ENCODE results near the gene CAVIN2.
A peak's percentile ranks its signal among the peaks of the same experiment; 100 is the strongest.

The CAVIN2 gene

DNA sequence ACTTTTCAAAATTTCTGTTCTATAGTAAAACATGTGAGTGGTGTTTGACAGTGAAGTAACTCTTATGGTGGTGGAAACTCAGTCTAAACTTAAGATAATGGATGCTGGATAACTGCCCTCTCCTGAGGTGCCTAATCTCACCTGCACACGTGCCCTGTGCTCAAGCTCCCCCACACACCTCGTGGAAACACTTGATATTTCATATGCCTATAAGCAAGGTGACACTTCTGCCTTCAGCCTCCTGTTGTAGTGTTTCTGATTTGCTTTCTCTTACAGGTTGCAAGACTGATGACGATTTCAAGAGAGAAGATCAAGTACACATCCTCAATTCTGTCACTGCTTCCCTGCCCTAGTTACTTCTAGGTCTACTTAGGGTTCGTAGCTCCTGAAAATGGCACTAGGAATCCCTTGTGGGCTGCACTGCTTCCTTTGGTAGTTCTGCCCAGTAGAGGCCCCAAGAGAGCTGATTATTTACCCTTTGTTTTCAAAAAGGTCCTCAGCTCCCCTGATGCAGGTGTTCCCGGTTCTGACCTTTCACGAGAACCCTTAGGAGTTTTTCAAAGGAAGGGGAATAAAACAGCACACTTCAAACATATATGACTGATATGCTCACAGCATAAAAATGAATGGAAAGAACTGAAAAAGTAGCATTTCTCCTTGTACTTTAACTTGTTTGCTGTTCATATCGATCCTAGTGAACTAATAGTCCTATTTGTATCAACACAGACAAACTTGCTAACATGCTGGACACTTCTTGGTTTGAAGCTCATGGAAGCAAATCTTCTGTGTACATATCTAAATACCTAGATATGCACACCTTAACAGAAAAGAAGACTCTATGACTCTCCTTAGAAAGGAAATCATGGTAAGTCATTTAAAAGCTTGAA lies 6.7 kb downstream of the CAVIN2 start:
- ATAC-seq: no peak
- DNase-seq: no peak

DNA sequence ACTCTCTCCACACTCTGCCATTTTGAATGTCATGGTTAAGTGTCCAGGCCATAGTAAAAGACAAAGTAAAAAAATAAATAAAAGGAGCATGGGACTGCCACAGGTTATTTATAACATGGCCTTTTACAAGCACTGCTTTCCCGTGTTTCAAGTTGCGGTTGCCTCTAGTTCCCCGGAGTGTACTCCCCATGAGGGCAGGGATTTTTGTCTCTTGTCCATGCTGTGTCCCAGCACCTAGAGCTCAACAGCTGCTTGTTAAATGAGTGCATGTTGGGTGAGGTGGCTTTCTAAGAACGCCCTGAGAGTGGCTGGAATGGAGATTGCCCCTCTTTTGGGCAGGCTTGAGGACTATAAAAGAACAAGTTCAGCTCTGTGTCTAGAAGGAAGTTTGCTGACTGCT lies 8.4 kb downstream of the CAVIN2 start:
- no peak for DNase-seq
- no peak for ATAC-seq

DNA sequence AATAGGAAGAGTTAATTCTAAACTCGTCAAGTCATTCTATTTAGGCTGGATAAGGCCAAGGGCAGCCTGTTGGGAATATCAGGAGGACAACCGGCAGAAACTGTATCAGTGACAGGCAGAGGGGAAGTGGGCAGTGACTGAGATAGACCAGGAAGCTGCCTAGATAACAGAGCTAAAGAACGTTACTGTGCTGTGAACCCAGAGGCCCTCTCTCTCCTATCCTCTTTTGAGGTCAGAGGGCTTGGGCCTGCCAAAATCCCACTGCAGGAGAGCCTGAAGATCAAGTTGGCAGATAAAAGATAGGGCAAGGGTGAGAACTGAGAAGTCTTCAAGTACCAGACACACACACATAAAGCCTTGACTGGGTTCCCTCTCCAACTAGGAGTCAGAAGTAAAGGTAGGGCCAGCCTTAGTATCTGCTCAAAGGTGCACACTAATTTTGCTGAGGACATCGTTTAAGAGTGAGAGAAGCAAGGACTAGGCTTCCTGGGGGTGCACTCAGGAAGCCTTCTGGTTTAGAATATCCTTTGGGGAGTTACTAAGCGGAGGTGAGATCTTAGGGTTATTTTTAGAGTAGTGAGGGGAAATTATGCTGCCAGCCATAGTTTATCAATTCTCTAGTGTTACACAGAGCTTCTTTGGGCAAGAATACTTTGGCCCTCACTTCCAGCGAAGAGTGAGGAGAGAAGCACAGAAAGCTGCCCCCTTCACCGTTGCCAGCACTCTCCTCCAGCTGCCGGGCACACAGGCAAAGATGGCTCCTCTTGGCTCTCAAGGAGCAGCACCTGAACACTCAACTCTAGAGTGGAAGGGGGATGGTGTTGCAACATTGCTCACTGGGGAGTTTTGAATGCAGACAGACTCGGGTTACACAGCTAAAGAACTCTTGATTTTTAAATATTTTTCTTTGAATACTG lies 9.8 kb downstream of the CAVIN2 start:
- ATAC-seq (peak; percentile 32), DNase-seq (no peak)

DNA sequence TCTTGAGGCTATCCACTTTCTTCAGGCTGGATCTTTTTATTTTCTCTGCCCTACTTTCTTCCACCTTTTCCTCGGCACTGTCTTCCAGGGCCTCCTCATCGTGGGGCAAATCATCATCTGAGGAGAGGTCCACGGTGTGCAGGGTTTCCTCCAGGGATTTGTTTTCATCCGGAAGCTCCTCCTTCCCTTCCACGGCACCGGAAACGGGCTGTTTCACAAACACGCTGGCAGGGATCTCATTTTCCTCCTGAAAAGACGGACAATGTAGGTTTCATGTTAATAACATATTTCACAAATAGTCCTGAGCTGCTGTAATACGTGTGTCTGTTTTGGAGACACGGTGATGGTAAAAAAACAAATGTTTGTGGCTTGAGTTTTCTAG lies 10.4 kb downstream of the CAVIN2 start:
- ATAC-seq (no peak), DNase-seq (no peak)

DNA sequence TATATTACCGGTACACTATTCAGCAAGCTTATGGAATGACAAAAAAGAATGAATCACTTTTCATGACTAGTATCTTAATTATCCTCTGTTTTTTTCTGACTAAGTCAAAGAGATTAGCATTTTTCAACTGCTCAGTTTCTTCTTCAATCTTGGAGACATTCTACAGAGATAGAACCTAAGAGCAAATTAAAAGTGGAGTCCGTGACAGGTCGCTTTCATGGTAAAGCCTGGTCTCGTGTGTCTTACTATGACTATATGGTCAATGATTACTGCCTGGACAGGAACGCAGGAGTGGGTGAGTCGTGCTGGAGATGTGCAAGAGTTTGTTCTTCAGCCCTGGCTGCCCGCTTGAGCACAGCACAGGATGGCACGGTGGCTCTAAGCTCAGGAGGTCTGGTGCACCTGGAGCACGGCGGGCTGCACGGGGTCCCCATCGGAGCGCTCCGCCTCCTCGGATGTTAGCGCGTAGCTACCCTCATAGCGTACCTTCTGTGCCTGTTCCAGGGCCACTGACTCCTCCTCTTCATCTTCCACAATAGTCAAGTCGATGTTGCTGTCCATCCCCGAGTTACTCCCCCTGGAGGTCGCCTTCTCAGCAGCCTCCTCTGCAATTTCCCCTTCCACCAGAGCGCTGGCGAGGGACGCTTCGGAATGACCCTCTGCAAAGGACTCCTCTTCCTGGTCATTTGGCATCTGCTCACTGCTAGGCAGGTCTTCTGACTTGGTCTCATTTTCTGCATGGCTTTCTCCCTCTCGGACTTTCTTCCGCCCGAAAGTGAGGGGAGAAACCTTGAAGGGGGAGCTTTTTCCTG lies 11.1 kb downstream of the CAVIN2 start:
- ATAC-seq (no peak), DNase-seq (no peak)

DNA sequence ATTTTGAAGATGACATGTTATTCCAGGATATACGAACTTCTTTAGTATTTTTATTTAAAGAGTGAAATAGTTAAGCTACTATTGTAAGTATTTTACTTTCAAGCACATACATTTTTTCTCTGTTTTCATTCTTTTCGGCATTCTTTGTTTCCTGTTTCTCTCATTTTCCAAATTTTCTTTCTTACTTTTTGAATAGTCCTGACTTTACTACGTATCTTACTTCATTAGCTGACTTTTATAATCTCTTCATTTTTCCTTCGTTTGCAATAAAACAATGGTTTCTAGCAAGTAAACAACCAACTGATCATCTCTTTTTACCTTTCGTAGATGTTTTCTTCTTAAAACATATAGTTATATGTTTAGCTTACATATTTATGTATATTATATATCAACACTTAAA lies 11.8 kb downstream of the CAVIN2 start:
- ATAC-seq (no peak), DNase-seq (no peak)

DNA sequence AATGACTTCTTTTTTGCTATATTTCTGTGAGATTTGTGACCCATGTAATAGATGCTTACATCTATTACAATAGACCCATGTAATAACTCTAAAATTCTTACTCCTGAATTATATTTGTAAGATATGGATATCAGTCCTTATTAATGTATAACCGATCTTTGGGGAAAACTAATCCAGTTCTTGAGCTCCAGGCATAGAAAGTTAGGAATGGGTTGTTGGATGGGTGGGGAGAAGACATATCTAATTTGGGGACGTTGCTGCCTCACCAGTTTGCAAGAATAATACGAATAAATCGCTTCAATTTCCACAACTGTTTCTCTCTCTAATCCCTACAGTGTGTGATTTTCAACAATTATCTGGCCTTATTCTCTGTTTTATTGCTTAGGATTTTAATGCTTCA lies 13.5 kb downstream of the CAVIN2 start:
- DNase-seq (no peak), ATAC-seq (no peak)

DNA sequence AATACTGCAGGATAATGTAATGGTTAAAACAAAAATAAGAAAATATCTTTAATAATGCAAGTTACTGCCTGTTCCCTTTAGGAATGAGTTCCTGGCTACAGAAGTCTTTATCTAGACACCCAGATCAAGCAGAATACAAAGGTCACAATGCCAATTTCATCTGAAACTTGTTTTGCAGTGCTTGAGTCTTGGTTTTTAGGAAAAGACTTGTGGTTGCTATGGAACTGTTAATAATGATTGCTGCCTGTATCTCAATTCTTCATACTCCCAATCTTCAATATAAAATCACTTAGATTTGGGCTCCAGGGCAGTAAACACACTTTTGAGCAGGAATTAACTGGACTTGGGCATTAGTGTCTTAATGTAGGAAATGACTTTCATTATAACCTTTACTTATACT lies 14.2 kb downstream of the CAVIN2 start:
- DNase-seq (no peak), ATAC-seq (no peak)

DNA sequence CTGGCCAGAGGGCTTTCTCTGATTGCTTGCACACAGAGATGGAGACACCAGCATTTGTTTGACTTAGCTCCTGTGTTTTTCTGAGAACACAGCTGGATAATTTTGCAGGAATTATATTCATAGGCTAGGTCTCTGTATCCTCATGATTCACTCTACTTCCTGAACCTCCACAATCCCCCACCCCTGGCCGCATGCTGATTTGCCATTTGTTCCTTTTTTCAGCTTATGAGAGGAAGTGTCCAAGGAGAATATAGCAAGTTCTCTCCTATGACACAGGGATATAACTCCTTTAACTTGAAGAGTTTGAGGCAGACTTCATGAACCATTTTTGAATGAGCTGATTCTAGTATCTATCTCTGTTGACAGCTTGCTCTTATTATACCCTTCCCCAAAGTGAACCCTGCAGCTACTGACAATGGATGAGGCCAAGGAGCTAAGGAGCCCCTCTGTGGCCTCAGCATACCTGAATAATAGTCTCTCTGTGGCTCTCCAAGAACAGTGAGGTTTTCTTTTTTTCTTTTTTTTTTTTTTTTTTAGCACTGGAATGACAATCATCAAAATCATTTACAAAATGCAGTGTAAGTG lies 15.4 kb downstream of the CAVIN2 start:
- ATAC-seq (no peak), DNase-seq (no peak)

DNA sequence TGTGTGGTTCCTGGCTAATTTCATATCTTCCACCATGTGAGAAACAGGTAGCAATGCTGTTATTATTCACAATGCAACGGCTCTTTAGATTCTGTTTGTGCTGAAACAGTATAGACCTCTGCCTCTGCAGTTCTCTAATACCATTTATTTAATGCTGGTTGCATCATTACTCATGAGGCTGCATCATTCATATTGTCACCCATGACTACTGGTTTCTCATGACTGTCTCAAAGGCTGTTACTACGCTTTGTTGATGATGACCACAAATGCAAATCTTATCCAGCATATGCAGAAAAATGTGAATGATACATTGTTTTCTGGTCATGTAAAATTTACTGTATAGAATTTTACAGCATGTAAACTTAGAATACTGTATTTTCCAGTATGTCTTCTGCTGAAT lies 22.5 kb downstream of the CAVIN2 start:
- no peak for ATAC-seq
- DNase-seq: no peak

DNA sequence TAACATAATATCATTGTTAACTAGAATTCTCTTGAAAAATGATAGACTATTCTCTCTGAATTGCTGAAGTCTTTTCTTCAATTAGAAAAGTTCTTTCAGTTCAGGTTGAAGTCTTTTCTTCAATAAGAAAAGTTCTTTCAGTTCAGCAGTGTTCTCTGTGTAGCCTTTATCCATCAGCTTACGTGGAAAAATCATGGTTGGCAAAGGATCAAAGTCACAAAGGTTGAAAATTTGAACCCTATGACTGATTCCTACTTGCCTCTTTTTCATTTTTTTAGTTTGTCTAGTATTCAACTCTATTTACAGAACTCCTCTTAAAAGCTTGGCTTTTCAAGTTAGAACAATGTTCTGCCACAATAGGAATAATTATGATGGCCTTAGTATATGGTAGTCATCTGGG lies 25.8 kb downstream of the CAVIN2 start:
- DNase-seq: no peak
- no peak for ATAC-seq

DNA sequence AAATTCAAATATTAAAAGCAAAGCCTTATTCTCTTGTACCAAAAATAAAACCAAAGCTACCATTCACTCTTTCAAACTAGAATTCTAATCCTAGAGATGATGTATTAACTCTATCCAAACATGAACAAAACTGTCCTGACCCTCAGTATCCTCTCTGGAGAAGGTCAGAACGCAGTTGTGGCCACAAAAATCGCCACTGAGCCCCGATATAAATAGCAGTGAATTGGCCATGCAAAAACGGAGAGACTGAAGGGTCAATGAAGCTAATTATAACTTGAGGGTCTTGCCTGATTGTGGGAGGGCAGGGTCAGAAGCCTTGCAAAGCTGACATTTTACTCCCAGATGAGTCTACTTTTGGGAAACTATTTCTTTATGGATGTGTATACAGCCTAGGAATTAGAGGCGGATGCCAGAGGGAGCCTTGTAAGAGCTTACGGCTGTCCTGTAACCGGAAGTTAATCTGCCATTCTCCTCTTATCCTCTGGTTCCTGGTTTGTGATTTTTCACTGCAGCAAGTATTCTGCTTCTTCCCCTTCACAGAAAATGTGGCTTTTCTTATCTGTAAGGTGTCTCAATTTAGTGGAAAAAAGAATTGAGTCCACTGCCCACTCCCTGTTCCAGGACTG lies 28.1 kb downstream of the CAVIN2 start:
- no peak for ATAC-seq
- DNase-seq: no peak

DNA sequence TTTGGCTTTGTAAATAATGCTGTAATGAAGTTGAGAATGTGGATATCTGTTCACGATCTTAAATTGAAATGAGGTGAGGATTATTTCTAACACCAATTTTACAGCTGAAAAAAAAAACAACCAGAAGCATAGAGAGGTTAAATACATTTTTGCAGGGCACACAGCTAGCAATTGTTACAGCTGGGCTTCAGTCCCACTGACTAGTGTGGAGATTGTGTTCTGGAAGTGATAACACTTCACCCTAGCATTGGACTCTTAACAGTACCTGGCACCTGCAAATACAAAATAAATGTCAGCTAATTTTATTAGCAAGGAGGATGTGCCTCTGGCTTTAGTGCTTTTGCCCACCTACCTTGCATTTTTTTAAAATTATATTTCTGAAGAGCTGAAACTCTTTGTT lies 28.8 kb downstream of the CAVIN2 start:
- DNase-seq (no peak), ATAC-seq (no peak)

DNA sequence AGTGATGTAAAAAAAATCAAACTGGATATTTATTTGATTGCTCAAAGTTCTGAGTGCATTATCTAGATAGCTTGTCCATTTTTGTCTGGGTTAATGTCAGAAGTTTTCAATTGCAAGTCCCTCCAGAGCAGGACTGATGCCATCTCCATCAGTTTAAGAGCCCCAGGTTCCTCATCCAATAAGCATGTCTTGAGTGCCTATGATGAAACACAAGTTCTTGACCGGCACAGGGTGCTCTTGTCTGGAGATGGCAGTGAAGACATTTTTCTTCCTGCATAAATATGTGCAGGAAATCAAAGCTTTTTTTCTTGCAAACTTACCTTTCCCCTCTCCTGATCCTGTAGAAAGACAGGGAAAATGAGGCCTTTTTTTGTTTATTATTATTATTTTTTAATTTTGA lies 31.9 kb downstream of the CAVIN2 start:
- ATAC-seq: no peak

DNA sequence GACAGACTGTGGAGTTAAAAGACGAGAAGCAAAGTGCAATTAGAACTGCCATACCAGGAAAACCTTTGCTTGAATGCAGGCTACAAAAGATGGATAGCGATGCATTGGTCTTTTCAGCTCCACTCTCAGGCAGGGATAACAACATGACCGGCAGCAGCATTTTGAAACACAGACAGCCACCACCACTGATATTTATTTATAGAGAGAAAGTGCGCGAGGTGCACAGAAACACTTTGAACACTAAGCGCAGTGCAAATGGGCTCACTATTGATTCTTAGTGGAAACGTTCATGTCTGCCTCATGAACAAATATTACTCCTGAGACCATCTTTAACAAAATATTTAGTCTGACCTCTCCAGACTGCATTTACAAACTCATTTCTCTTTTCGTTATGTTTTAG lies 32.9 kb downstream of the CAVIN2 start:
- ATAC-seq (no peak), DNase-seq (no peak)

More for the DNA sequence above, 31.9 kb downstream of the CAVIN2 start:
- DNase-seq: no peak

DNA sequence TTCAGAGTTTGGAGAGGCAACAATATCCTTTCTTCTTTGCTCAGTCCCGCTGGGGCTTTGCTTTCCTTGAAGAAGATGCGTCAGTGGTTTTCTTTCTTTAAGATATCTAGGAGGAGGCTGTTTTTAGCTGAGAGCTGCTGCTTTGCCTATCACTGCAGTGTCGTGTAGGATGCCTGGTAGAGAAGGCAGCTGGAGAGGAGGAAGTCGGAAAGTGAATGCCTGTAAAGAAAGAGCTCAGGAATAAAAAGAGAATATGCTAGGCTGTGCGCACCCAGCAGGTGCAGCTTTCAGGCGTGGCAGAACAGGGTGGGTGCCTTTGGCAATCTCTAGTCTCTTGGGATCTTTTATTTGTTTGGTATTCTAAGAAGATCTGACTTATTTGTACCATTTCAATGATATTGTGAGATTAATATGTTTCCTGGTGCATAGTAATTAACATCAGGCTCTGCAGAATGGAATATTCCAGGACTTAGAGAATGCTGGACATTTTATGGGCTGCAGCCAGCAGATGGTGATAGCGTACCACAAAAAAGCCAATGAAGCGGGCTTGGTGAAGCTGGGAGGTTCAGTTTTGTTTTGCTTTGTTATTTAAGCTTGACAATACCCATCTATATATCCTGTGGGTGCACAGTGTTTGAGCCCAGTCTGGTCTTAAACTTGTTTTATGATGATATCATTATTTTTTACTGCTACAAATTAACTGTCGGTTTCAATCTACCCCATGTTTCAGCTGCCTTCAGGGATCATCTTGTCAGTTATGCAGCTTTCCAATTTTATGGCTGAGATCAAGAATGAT lies 34.9 kb downstream of the CAVIN2 start:
- DNase-seq (peak; percentile 44), ATAC-seq (no peak)

DNA sequence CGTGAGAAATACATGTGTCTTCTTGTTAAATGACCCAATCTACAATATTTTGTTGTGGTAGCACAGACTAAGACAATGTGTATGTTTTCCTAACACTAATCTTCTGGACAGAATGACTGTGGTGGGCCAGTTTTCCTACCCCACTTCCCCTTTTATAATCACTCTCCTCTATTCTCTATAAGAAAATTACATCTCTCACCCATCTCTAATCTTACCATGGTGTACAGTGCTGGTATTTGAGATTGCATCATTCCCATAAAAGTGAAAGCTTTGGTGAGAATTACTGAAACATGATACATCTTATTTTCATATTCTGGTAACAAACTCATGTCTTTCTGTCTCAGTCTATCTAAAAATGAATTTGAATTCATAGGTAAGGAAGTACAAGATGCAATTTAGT lies 40.5 kb downstream of the CAVIN2 start:
- no peak for DNase-seq
- ATAC-seq: peak; percentile 32

DNA sequence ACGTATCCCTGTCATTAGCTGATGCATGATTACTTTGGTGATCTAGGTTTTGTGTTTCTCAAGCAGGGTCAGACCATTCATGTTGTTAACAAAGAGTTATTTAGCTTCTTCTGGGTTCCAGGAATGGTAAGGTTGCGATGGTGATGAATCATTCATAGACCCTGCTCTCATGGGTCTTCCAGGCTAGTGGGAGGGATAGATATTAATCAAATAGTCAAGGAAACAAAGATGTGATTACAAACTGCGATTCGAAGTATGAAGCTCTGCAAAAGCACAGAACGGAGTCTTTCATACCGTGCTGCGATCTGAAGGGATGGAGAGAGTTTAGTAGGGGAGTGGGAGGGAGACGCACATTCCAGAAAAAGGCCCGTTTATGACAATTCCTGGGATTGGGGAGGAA lies 42.1 kb downstream of the CAVIN2 start:
- no peak for ATAC-seq
- DNase-seq: no peak

DNA sequence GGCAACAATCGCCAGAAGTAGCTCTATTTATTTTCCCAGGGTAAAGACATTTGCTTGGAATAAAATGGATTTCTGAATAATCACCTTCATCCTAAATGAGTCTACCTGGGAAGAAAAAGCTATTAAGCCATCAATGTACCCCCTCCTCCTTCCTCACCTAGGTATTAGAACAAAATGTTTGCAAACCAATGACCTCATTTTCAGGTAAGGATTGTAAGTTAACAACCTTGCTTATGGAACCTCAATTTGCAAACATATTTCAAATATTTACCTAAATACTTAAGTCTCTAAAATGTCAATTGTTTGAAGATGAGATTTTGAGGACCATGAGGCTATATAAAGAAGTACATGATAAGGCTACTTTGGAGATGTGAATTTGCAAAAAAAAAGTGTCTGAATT lies 43.9 kb downstream of the CAVIN2 start:
- ATAC-seq (no peak), DNase-seq (no peak)

DNA sequence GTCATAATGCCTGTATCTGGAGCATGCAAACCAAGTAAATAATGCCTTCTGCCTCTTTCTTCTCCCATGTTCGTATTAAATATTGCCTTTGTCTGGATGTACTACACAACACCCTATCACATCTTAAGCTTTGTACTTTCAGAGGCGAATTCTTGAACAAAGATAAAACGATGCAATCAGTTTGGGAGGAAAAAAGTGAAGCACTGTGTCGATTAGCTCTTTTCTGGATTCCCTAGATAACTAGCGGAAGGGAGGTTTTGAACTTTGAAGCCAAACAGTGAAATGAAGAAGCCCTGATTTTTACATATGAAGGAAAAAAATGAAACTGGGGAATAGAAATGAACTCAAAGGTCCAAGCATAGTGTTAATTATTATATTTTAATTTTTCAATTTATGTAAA lies 44.7 kb downstream of the CAVIN2 start:
- ATAC-seq (no peak), DNase-seq (no peak)

DNA sequence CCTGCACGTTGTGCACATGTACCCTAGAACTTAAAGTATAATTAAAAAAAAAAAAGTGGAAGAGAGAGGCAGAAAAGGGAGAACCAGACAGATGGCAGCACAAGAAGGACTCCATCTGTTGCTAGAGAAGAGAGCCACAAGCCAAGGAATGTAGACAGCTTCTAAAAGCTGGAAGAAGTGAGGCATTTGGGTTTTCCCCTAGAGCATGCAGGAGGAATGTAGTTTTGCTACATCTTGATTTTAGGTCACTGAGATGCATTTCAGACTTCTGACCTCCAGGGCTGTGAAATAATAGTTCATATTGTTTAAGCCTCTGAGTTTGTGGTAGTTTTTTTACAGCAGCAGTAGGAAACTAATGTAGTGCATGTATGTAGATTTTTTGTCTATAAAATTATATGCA lies 46.0 kb downstream of the CAVIN2 start:
- DNase-seq (no peak), ATAC-seq (no peak)

Data from stimulated activated naive CD8-positive, alpha-beta T cell treated with anti-CD3 and anti-CD28 coated beads, Interleukin-15, Interleukin-2, amounts not matched to agents 100 U/mL and 50 U/mL, for 24 hours (primary cell).